GM12864 (cell line): ENCODE measurements around the gene TBC1D22A.

ENCODE experiments used
- DNase-seq: peaks from one replicate; pipeline ENCODE4 v3.0.0-alpha.2; 2011; ENCODE audit warnings: low read depth
- H3K4me3 ChIP-seq: 2 replicates; pipeline ENCODE4 v1.5.1; 2011; ENCODE audit warnings: mild to moderate bottlenecking, low read depth, low read length, control low read depth
- CTCF ChIP-seq: IDR thresholded peaks from 2 replicates; pipeline ENCODE4 v1.5.1; 2011; ENCODE audit warnings: low read depth, mild to moderate bottlenecking, moderate library complexity, low read length, control low read depth, inconsistent platforms; ENCODE audit errors: missing control alignments

The TBC1D22A gene

GRCh38 chr22:47067911-47068625 is 305.6 kb downstream of the TBC1D22A start:
- no peak for DNase-seq
- H3K4me3 ChIP-seq = no peak overlapping the region
- TF ChIP-seq CTCF = no peak

- TF ChIP-seq CTCF = no peak
- DNase-seq = no peak
- H3K4me3 ChIP-seq = no peak overlapping the region
These were observed 306.2 kb downstream of the TBC1D22A start for GRCh38 chr22:47068626-47068996.

GRCh38 chr22:47069270-47069669 is 306.8 kb downstream of the TBC1D22A start:
- DNase-seq = no peak
- H3K4me3 ChIP-seq = no peak overlapping the region
- TF ChIP-seq CTCF = no peak

GRCh38 chr22:47071078-47071806 is 308.8 kb downstream of the TBC1D22A start:
- DNase-seq = no peak

GRCh38 chr22:47071807-47072641 is 309.6 kb downstream of the TBC1D22A start:
- no peak for TF ChIP-seq CTCF
- DNase-seq = no peak
- no peak overlapping the region for H3K4me3 ChIP-seq

More at GRCh38 chr22:47071078-47071806, 308.8 kb downstream of the TBC1D22A start:
- H3K4me3 ChIP-seq = no peak overlapping the region
- no peak for TF ChIP-seq CTCF

GRCh38 chr22:47072642-47072967 is 310.2 kb downstream of the TBC1D22A start:
- no peak overlapping the region for H3K4me3 ChIP-seq
- DNase-seq = no peak
- TF ChIP-seq CTCF = no peak
